Heart left ventricle (tissue), 16 donors: ENCODE measurements around the gene HOXD8. TPM values are rescaled to one million over a fixed set of nuclear protein-coding genes. Genes with fewer than 3 reads are reported as not detected.

Experiments
- ATAC-seq, 4 donors: fragments of 200-7000 bp; cut with Tn5 transposase; one replicate each; pipeline ENCODE4 v1.9.1; 2020 to 2022; ENCODE audit warnings: moderate library complexity in 4 of 4, mild to moderate bottlenecking in 3 of 4, moderate number of reproducible peaks in 1 of 4
- DNase-seq, 5 donors: peaks; one replicate each; pipeline ENCODE4 v3.0.0-alpha.2; 2020
- H3K27ac ChIP-seq, 12 donors: fragments of 200-600 bp; sonication (generic) in 4 of 12; one replicate each; pipeline versions ENCODE4 v1.5.0 to v1.8.0; 2016 to 2022; ENCODE audit warnings: mild to moderate bottlenecking in 2 of 12
- H3K27me3 ChIP-seq, 9 donors: fragments of 200-600 bp; sonication (generic) in 2 of 9; one replicate each; pipeline versions ENCODE4 v1.5.1 to v1.8.0; 2016 to 2022; ENCODE audit warnings: mild to moderate bottlenecking in 3 of 9
- H3K36me3 ChIP-seq, 9 donors: fragments of 200-600 bp; sonication (generic) in 2 of 9; one replicate each; pipeline versions ENCODE4 v1.5.0 to v1.8.0; 2018 to 2022; ENCODE audit warnings: mild to moderate bottlenecking in 2 of 9
- H3K4me1 ChIP-seq, 12 donors: fragments of 200-600 bp; sonication (generic) in 4 of 12; one replicate each; pipeline versions ENCODE4 v1.5.0 to v1.8.0; 2016 to 2022; ENCODE audit warnings: mild to moderate bottlenecking in 3 of 12
- H3K4me3 ChIP-seq, 12 donors: fragments of 200-600 bp; sonication (generic) in 4 of 12; one replicate each; pipeline versions ENCODE4 v1.5.0 to v1.8.0; 2017 to 2022; ENCODE audit warnings: mild to moderate bottlenecking in 9 of 12, moderate library complexity in 4 of 12
- H3K9me3 ChIP-seq, 12 donors: fragments of 200-600 bp; sonication (generic) in 4 of 12; one replicate each; pipeline versions ENCODE4 v1.5.0 to v1.8.0; 2016 to 2022; ENCODE audit warnings: mild to moderate bottlenecking in 1 of 12
- POLR2A ChIP-seq, 2 donors: fragments of 450-650 bp; IDR thresholded peaks; one replicate each; pipeline ENCODE4 v1.6.1; 2017; ENCODE audit warnings: antibody characterized with exemption in 2 of 2, mild to moderate bottlenecking in 2 of 2, moderate library complexity in 2 of 2
- WGBS, 4 donors: extraction: QIAGEN DNeasy Blood & Tissue Kit in 2 of 4; methylation state at CpG; one replicate each; pipeline versions ENCODE4 v1.1.5 to v1.1.7; 2013 to 2018; 5-methylcytosine and 5-hydroxymethylcytosine counted together
- intact Hi-C, 10 donors: fragments of 100-400 bp; cut with DNase I; formaldehyde crosslinking; loops; one replicate each; pipeline versions ENCODE4 v1.11.1 to v1.14.2; 2022
- polyA plus RNA-seq, 2 donors: library from polyadenylated mRNA; stranded (reverse); fragments of 200-250 nt; gene quantifications; one replicate each; pipeline ENCODE4 v1.2.3, GENCODE V29; 2013
- total RNA-seq, 9 donors: library from RNA; depleted of rRNA in 2 of 9; stranded (reverse); fragments of >200 nt in 2 of 9; fragmentation: NEBNext Ultra II Directional in 3 of 9; extraction: Animal tissue kit (Norgen Biotek cat#: 25700) in 3 of 9; gene quantifications; one replicate each; pipeline versions ENCODE4 v1.1.0 to v1.2.4, GENCODE V29; 2016 to 2023
- TF ChIP-seq, protein P1 (sequence below), 12 donors: fragments of 200-600 bp; sonication (generic) in 4 of 12; IDR thresholded peaks; one replicate each; pipeline versions ENCODE4 v1.5.0 to v1.8.0; 2018 to 2022; ENCODE audit warnings: antibody characterized with exemption in 12 of 12, mild to moderate bottlenecking in 5 of 12
- donor health status: ischemic (EF 13 %, LVEDD 7.1; RV severe dilation, severe dysfunction).
- donor health status: healthy with polysubstance abuse.
- donor health status: DM: no; HTN: yes; CAD: no.
- donor health status: DM: no; HTN: no; CAD: no.
- donor health status: ischemic (EF 25% LVEDD 6.9; RV normal size, moderate dysfunction).
- donor health status: ischemic (EF 25% LVEDD 5.7; RV mildly dilated, moderate dysfunction).
- donor health status: healthy.
- donor health status: DM: yes; HTN: yes; CAD: no.
- donor health status: ischemic (EF 35%, LVEDD 5.7; RV mildly dilated, moderate dysfunction).
- donor health status: nonischemic (EF 11% LVEDD 7.7; RV severe dilation, severe dysfunction).
- donor health status: DM: yes; HTN: yes; CAD: no.
- donor health status: PGD.
- donor health status: ischemic (EF 29% LVEDD 5.4; RV normal size, mild dysfunction).
- donor health status: nonischemic (EF 23%, LVEDD 6.1; RV moderate dilation, normal function).

HOXD8 gene
- total and polyA plus RNA-seq, 11 donors, result 0.21 to 1.8 (median 0.53) TPM

DNA sequence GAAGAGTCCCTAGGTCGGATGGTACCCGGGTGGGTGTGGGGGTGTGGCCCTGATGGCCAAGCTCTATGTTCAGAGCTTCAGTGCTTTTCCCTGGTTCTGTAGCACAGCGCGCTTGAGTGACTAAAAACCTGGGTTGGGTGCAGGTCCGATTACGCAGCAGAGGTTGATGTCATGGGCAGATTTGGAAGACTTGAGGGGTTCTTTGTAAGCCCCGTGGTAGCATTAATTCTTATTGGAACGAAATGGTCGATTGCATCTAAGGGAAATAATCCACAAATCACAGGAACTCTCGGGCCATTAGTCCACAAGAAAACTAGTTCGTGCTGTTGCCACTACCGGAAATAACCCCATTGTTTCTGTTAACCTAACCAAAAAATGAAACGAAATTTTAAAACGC is 9.0 kb downstream of the HOXD8 start:
- Histone ChIP-seq H3K27ac (peak overlapping the region in 5 of 12 donors; percentile 1 to 68 (median 56)), H3K27me3 (peaks cover 41 to 98% (median 81%) of the 10 kb centered on the region in 9 donors), H3K4me1 (peaks cover 0 to 34% (median 14%) of the 10 kb centered on the region in 12 donors), H3K9me3 (no peaks in the 10 kb centered on the region), H3K4me3 (peak overlapping the region in 2 of 12 donors; percentile 21 to 68), H3K36me3 (no peaks in the 10 kb centered on the region)
- WGBS, 4 donors, result 12 to 20% (median 16%) methylated on average over 14 of the region's 14 CpGs
- DNase-seq (no peak), ATAC-seq (no peak)
- intact Hi-C loops, result loop anchor here in 3 of 10 donors (2.0 to 10.0 kb wide), 3 partner anchors 416 to 679 kb away; no protein-coding TSS in a partner anchor
- no peak for TF ChIP-seq POLR2A (IDR thresholded peaks at IDR 0.05)
- TF ChIP-seq, protein P1, sequence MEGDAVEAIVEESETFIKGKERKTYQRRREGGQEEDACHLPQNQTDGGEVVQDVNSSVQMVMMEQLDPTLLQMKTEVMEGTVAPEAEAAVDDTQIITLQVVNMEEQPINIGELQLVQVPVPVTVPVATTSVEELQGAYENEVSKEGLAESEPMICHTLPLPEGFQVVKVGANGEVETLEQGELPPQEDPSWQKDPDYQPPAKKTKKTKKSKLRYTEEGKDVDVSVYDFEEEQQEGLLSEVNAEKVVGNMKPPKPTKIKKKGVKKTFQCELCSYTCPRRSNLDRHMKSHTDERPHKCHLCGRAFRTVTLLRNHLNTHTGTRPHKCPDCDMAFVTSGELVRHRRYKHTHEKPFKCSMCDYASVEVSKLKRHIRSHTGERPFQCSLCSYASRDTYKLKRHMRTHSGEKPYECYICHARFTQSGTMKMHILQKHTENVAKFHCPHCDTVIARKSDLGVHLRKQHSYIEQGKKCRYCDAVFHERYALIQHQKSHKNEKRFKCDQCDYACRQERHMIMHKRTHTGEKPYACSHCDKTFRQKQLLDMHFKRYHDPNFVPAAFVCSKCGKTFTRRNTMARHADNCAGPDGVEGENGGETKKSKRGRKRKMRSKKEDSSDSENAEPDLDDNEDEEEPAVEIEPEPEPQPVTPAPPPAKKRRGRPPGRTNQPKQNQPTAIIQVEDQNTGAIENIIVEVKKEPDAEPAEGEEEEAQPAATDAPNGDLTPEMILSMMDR (IDR thresholded peaks at IDR 0.05), result no peak

GRCh38 chr2:176138923-176139660 is 9.6 kb downstream of the HOXD8 start:
- H3K27me3 ChIP-seq, result peaks cover 41 to 98% (median 79%) of the 10 kb centered on the region in 9 donors
- H3K9me3 ChIP-seq, result no peaks in the 10 kb centered on the region
- intact Hi-C loops, result loop anchor here in 3 of 10 donors (2.0 to 10.0 kb wide), 3 partner anchors 416 to 678 kb away; no protein-coding TSS in a partner anchor
- ATAC-seq, result no peak
- WGBS, 4 donors, result 17 to 29% (median 19%) methylated on average over 28 of the region's 28 CpGs
- H3K4me3 ChIP-seq, result peak overlapping the region in 2 of 12 donors; percentile 21 to 68
- H3K4me1 ChIP-seq, result peaks cover 0 to 34% (median 14%) of the 10 kb centered on the region in 12 donors
- DNase-seq, result no peak
- H3K36me3 ChIP-seq, result no peaks in the 10 kb centered on the region
- TF ChIP-seq, protein P1 (IDR thresholded peaks at IDR 0.05), result no peak
- no peak for TF ChIP-seq POLR2A (IDR thresholded peaks at IDR 0.05)
- H3K27ac ChIP-seq, result peak overlapping the region in 6 of 12 donors; percentile 1 to 68 (median 51)

DNA sequence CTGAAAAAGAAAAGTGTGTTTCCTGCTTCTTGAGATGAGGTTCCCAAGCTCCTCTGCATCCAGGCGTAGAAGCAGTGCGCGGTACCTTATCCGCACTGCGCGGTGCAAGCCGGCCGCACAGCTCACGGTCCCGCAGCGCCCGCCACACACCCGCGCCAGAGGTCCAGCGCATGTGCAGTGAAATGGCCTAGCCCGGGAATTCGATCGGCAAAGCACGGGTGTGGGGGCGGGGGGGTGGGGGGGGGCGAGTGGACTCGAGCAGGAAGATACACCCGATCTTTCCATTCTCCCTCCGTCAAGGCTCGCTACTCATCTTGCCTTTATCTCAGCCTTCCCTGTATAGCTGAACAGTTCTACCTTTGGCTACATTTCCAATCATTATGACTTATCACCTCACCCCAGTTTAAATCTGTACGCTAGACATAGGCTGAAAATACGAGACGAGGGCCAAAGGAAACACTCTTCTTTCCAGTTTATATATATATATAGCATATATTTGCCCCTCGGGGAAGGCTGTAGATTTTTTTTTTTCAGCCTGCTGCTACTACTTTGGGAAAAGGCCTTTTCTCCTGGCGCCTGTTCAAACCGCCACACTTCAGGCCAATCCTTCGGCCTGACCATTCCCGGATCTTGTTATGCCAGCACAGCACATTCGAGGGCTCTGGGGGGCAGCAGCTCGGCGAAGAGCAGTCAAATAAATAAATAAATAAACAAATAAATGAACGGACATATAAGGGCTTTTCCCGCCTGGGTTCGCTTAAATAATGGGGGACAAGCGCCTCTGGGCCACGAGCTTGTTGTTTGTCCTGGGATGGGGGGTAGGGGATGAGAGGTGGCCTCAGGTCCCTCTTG is 10.4 kb downstream of the HOXD8 start:
- intact Hi-C loops, result loop anchor here (1.0 to 10.0 kb wide), 14 partner anchors 37 to 677 kb away; no protein-coding TSS in a partner anchor
- DNase-seq, result no peak
- H3K9me3 ChIP-seq, result no peaks in the 10 kb centered on the region
- peak overlapping the region in 7 of 12 donors; percentile 1 to 68 (median 48) for H3K27ac ChIP-seq
- ATAC-seq, result no peak
- H3K4me3 ChIP-seq, result peak overlapping the region in 11 of 12 donors; percentile 43 to 69 (median 53)
- peaks cover 0 to 34% (median 14%) of the 10 kb centered on the region in 12 donors for H3K4me1 ChIP-seq
- H3K36me3 ChIP-seq, result no peaks in the 10 kb centered on the region
- H3K27me3 ChIP-seq, result peaks cover 39 to 97% (median 71%) of the 10 kb centered on the region in 9 donors
- WGBS, 4 donors, result 13 to 23% (median 19%) methylated on average over 41 of the region's 41 CpGs
- TF ChIP-seq, protein P1 (IDR thresholded peaks at IDR 0.05), result no peak
- TF ChIP-seq POLR2A (IDR thresholded peaks at IDR 0.05), result no peak
